ENCODE results near the gene HABP4.

HABP4 gene

DNA sequence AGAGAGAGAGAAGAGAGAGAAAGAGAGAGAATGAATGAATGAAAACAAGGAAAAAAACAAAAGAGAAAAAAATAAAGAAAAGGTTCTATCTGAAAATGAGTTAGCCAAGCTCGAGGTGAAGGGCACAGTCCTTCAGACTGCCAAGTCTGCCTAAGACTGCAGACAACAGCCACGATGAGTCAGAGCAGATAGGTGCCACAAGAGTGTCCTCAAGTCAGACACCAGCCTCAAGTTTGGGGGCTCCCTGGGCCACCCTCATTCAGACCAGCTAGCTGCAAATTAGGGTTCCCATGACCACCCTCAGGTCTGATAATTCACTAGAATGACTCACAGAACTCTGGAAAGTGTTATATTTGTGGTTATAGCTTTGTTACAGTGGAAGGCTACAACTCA is 13.9 kb upstream of the HABP4 start:
- no peak for DNase-seq

DNA sequence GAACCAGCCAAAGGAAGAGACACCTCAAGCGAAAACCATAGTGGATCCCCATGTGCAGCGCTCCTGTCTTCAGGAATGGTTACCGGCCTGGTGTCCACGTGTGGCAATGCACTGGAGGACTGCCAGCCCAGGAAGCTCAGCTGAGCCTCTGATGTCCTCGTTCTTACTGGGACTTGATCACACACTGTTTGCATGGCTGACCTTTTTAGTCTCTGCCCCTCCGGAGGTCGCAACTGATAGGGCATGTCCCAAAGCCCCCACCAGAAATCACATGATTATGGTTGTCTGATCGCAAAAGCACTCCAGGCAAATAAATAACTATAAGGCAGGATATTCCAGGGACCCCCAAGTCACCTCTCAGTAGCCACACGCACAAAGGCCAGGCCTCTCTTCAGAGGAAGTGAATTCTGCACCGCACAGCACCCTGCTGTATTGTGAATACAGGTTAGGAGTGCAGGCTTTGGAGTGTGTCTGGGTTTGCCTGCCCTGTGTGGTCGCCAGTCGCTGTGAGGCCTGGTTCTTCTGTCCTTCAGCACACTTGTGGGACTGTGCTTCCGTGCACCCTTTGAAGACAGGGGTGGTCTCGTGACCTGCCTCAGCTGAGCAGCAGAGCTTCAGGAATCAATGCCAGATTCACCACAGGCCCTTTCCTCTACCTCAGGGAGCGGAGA is 13.4 kb upstream of the HABP4 start:
- no peak for DNase-seq

DNA sequence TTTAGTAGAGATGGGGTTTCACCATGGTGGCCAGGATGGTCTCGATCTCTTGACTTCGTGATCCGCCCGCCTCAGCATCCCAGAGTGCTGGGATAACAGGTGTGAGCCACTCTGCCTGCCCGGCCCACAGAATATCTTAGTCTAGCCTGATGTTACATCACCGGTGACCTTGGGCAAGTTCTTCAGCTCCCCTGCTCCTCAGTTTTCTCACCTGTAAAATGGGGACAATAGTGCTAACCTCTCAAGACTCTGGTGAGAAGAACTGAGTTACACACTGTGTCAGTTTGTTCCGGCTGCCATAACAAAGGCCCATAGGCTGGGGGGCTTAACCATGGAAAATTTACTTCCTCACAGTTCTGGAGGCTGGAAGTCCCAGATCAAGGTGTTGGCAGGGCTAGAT is 12.5 kb upstream of the HABP4 start:
- DNase-seq = no peak

DNA sequence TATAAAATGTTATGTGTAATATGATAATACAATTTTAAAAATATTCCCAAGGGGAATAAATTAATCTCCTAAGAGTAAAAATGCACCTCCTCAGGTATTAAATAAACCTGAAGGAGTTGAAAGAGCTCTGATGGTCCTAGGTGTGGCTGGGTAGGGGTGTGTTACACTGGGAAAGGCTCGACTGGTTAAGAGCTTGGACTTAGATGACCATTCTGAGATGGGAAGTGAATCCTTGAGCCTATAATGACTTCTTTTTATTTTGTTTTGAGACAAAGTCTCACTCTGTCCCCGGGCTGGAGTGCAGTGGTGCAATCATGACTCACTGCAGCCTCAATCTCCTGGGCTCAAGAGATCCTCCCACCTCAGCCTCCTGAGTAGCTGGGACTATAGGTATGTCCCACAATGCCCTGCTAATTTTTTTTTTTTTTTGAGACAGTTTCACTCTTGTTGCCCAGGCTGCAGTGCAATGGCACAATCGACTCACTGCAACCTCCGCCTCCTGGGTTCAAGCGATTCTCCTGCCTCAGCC is 9.2 kb upstream of the HABP4 start:
- DNase-seq = no peak

DNA sequence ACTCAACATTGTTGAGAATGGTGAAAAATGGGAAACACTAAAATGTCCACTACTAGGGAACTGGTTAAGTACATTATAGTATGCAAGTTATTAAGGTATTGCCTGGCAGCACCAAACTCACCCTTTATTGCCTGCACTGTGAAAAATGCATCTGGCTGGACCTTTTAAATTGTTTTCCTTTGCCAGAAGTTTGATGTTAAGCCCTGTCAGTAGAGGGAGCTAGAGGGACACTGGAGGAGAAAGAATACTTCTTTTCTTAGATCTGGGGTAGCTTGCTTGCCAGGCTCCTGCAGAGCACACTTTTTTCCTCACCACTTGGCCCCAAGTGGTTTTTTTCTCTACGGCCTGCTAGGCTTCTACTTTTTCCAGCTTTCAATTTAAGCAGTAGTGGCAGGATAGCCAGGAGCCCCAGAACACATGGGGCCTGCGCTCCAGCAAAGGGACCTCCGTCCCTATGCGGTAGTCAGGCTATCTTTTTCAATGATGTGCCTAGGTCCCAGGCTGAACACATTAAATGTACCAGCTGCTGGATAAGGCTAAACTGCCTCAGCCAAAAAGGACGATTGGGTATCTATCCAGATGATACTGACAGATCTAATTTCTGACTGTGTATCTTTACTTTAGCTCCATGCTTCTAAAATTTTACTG is 8.0 kb upstream of the HABP4 start:
- no peak for DNase-seq

DNA sequence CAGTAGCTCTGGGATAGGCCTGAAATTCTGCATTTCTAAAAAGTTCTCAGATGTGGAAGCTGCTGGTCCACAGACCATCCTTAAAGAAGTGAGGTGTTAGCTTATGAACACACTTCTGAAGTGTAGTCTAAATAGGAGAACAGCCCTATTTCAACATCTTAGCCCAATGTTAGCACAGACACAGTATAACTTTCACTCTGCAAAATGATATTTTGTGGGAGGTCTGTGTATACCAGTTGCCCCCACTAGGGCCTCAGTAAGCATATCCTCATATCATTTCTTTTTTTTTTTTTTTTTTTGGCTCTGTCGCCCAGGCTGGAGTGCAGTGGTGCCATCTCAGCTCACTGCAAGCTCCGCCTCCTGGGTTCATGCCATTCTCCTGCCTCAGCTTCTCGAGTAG is 7.5 kb upstream of the HABP4 start:
- no peak for DNase-seq

DNA sequence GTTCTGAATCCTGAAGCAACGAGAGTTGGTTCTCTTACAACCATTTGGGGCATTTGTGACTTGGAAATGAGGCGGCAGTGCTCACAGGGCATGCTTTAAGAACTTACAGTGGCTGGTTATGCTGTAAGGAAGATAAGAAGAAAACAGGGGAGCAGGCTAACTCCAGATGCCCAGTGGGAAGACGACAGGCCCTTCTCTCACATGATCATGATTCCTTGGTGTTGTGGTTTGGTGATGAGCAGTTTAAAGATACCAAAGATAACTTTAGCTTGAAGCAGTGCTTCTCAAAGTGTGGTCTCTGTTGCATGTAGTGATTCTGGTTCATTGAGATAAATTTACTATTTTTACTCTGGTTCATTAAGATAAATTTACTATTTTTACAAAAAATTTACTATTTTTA is 2.6 kb upstream of the HABP4 start:
- no peak for DNase-seq

DNA sequence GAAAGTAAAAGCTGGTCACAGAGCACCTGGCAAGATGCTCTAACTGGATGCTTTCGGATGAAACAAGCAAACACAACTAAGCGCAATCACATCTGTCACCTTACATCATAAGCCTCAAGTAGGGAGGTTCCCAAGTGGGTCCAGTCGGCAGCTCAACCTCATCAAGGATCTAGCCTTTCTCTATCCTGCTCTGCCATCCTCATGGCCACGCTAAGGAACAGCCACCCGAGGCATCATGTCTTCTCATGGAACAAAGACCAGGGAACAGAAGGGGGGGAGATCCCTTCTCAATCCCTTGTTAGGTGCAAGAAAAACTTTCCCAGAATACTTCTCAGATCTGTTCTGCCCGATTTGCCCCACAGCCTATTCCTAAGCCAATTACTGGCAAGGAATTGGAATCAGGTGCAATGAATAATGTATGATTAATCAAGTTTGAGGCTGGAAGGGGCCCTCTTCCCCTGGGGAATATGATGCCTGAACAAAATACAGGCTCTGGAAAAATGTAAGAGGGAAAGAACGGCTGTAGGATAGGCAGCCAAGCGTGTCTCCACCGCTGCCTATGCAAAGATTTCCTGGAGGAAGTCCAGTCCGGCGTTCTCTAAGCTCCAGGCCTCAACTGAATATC is 1.3 kb upstream of the HABP4 start:
- no peak for DNase-seq

DNA sequence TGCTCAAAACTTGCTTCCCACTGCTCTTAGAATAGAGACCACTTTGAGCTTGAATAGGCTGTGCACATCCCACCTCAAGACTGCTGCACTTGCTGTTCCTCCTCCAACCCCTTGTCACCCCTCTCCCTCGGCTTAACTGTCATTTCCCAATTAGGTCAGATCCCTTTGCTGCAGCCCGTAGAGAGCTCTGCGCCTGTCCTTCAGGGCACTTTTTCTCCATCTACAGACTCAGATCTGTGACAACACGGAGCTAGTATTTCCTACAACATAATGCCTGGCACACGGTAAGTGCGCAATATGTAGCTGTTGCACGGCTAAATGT is 485 bp upstream of the HABP4 start:
- no peak for DNase-seq

DNA sequence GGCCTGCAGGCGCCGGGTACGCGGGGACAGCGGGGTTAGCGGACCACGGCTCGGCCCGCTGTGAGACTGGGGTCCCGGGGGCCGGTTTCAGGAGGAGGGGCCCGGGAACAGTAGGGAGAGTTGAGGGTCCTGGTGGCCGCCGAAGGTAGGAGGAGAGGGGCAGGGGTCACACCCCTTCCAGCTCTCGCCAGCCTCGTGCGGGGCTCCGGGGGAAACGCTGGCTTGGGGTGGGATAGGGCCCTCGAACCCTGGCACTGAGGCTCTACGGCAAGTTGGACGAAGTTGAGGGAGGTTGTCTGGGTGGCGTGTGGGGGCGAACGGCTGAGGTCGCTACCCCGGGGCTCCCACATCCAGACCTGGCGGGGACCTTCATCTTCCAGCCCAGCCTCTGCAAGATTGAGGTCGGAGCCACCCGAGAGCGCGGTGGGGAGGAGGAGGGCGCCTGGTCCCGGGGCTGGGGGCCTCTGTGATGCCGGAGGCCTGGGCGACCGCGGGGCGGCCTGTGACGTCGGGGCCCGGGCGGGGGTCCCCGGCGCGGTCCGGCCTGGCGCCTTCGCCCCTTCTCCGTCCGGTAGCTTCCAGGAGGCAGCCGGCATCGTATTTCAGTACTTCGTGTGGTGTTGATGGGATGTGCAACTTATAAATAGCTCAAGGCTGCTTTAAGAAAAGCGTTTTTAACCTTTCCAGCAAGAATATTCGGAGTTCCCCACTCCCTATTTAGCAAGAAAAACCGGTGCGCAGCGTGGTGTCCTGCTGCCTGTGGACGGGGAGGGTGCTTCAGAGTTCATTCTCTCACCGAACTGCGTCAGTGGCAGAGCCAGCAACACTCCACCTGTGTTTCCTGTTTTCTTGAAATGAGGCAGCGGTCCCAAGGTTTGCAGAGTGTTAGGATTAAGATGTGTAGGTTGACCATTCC is 902 bp downstream of the HABP4 start:
- DNase-seq = peak; percentile 21

DNA sequence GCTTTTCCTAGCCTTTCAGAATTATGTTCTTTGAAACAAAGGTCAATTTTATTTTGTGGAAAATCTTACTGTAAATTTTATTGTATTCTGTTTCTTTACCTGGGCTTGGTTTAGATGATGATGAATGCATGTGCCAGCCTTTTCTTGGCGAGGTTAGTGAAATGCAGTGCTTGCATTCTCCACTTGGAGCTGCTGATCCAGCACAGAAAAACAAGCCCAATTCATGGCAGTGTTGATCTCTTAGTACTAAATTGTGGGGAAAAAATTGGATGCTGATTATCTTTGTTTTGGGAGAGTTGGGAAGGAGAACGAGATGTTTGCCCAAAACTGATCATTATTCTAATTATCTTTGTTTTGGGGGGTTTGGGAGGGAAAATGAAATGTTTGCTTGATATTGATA is 3.7 kb downstream of the HABP4 start:
- DNase-seq = no peak

DNA sequence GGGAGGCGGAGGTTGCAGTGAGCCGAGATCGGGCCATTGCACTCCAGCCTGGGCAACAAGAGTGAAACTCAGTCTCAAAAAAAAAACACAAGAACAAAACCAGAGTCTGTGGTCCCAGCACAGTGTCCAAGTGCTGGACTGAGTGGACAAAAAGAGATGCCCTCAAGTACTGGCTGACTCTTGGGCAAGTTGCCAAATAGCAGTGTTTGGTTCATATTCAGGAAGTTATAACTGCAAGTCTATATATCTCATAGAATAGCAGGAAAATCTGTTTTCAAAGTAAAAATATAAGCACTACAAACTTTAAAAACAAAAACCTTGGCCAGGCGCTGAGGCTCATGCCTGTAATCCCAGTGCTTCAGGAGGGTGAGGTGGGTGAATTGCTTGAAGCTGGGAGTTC is 7.3 kb downstream of the HABP4 start:
- no peak for DNase-seq

DNA sequence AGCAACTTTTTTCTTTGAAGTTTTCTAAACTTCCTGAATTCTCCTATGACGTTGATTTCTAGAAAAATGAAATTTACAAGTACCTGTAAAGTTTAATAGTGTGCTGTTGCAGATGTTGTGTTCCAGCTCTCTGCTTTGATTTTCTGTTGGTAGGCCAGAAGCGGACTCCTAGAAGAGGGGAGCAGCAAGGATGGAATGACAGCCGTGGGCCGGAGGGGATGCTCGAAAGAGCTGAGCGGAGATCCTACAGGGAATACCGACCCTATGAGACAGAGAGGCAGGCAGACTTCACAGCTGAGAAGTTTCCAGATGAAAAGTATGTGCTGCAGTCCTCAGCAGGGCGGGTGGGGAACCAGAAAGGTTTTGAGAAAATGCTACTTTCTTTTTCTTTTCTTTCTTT is 8.3 kb downstream of the HABP4 start:
- DNase-seq = no peak

DNA sequence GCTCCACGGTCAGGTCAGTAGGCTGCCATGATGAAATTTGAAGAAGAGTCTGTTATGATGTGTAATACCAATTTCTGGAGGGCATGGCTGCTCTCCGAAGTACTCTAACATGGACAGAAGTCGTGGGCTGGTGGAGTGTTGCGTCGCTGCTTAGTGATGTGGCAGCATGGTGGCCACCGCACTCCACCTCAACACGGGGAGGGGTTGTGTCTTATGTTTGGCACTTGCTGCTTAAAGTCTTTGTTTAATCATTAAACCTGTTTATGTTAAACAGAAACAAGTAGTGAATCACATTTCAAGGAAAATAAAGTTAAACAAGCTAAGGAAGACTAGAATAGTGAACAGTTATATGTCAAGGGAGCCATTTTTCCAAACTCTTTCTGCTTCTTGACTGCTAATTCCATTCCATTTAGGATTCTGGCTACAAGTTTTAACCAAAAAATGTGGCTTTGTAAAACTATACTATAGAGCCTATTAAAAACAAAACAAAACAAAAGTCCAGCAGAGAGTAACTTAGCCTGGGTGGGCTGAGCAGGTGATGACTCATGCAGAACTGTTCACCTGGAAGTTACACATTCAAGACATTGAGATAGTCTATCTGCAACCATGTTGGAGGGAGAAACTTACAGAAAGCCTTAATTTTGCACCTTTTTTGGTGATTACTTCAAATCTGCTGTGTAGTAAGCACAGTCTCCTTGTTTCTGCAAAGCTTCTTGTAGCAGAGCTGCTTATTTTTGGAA is 9.5 kb downstream of the HABP4 start:
- DNase-seq = no peak

DNA sequence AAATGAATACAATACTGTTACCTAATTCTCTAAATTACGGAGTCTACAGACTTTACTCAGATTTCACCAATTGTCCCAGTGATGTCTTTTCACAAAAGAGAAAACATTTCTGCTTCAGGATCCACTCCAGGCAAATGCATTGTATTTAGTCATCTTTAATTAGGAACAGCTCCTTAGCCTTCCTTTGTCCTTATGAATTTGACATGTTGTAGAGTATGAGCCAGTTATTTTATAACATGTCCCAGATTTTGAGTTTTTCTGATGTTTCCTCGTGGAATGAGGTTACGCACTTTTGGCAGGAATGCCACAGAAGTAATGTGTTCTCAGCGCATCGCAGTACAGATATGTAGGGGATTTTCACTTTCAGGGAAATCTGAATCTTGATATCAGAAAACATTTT is 10.5 kb downstream of the HABP4 start:
- DNase-seq = no peak

DNA sequence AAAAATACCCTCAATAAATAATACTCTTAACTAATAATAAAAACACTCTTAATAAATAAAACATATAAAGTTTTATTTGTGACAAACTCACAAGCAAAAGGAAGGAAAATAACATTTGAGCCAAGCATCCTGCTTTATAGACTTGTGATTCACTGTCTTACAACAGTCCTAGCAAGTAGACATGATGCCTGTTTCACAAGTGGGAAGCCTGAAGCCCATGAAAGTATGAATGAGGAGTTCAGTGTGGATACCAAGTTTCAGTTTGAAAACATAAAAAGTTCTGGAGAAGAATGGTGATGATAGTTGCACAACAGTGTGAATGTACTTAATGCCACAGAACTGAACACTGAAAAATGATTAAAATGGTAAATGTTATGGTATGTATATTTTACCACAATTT is 10.9 kb downstream of the HABP4 start:
- no peak for DNase-seq

DNA sequence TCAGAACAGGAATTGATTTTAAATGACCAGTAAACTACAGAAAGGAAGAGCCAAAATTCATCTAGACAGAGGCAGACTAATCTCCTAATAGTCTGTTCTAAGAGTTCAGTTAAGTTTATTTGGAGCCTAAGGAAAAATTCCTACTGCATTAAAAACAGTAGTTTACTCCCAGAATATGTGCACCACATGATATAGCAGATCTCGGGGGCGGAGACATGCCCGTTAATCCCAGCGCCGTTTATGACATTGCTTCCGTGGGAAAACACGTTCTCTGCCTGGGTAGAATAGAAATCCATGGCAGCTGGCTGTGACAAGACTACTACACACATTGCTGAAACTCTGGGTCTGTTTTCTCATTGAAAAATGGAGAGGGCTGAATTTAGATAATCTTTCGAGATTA is 11.4 kb downstream of the HABP4 start:
- no peak for DNase-seq

DNA sequence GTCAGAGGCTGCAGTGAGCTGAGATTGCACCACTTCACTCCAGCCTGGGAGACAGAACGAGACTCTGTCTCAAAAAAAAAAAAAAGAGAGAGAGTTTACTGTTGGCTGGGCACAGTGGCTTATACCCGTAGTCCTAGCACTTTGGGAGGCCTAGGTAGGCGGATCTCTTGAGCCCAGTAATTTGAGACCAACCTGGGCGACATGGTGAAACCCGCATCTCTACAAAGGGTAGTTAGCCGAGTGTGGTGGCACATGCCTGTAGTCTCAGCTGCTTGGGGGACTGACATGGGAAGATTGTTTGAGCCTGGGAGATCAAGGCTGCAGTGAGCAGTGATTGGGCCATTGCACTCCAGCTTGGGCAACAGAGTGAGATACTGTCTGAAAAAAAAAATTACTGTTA is 12.6 kb downstream of the HABP4 start:
- no peak for DNase-seq

DNA sequence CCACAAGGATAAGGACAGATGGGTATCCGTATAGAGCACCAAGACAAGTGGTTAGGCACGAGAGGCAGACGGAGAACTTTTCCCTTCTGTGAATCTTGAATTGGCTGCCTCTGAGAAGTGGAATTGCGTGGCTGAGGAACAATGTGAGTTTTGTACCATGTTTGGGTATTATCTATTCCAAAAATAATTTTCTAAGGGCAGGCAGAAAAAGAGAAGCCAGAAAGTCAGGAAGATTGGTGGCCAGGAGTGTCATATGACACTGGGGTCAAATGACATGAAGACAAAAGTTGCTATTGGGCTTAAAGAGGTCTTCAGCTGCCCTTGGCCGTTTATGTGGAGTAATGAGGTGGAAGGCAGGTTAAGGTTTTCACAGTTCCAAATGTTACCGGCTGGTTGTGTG is 14.5 kb downstream of the HABP4 start:
- DNase-seq = no peak

DNA sequence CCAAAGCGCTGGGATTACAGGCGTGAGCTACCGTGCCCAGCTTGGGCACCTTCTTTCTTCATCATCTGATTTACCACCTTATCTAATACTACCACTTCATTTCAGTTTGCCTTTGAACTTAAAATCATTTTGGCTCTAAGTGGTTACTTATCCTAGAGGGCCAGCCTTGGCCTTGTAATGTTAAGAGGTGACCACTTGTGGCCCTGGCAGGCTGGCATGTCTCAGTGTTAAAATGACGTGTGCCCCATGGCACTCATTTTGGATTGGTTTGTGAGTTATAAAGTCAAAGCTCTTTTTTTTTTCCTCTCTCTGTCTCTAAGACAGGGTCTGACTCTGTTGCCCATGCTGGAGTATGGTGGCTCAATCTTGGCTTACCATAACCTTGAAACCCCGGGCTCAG is 17.8 kb downstream of the HABP4 start:
- DNase-seq = no peak

DNA sequence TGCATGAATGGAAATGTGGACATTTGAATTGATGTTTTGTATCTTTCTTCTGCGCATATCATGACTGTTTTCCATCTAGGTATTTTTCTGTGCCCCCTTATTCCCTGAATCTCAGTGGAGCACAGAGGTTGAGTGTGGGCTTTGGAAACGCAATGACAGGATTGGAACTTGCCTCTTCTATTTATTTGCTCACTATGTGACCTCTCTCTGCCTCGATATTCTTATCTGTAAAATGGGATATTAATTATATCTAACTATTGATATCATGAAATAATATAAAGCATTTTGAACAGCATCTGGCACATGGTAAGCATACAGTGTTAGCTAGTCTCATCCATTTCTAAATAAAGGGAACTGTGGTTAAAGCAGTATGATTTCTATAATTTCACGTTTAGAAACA is 26.0 kb downstream of the HABP4 start:
- DNase-seq = no peak

DNA sequence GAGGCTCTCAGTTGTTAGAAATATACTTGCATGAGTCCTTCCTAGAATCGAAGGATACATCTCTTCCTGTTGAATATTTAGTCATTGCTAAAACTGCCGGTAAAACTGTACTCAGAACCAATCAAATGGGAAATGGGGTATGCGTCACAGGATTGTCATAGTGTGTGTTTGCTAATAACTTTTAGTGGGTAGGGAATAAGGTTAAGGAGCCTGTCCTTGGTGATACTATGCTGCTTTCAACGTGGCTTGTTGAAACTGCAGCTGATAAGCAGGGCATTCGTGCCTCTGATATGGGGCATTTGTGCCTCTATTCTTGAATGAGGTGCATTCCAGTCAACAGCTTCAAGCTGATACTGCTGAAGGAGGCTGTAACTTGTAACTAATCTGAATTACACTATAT is 26.6 kb downstream of the HABP4 start:
- no peak for DNase-seq

DNA sequence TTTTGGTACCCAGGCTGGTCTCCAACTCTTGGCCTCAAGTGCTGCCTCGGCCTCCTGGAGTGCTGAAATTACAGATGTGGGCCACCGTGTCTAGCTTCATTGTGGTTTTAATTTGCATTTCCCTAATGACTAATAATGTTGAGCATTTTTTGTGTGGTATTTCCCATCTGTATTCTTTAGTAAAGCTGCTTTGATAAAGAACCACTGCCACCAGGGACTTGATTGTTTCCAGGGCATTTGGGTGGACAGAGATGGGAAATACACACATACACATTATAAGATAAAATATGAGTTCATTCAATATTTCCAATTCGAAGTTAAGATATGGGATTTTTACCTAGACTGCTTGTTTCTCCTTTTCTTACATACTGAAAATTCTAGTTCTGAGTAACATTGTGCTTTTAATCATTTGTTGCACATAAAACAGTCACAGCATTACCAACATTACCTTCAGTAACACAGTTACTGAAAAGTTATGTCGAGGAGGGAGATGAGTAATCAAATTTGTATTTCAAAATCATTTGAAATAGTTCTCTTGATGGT is 28.9 kb downstream of the HABP4 start:
- DNase-seq = peak; percentile 14

Measured in stimulated activated CD4-positive, alpha-beta T cell treated with anti-CD3 and anti-CD28 coated beads, Interleukin-12 subunit alpha, Interleukin-12 subunit beta, amount 100 ng/mL, for 4 hours (primary cell).